Measurements from ENCODE around the gene DLG1. TPM values are rescaled to one million over a fixed set of nuclear protein-coding genes. Genes with fewer than 3 reads are reported as not detected.

DLG1 gene
- total and polyA plus RNA-seq, 12 donors = 20.7 to 97.4 (median 54.0) TPM

GRCh38 chr3:197268294-197268693 is 30.1 kb downstream of the DLG1 start:
- peak in 3 of 8 donors; percentile 31 to 53 (median 37) for ATAC-seq
- Histone ChIP-seq H3K36me3 (peaks cover 0 to 7% (median 0%) of the 10 kb centered on the region in 9 donors), H3K4me1 (peaks cover 0 to 36% (median 17%) of the 10 kb centered on the region in 9 donors), H3K27ac (no peak overlapping the region), H3K9me3 (no peaks in the 10 kb centered on the region), H3K4me3 (no peak overlapping the region), H3K27me3 (no peaks in the 10 kb centered on the region)
- DNase-seq = no peak
- WGBS, 2 donors = 37 to 52% methylated on average over 4 of the region's 4 CpGs
- TF ChIP-seq CTCF (IDR thresholded peaks at IDR 0.05) = no peak
- intact Hi-C loops (cut with DNase I) = loop anchor here in 1 of 10 donors (10.0 kb wide), 1 partner anchor 237 kb away; no protein-coding TSS in a partner anchor

- no peaks in the 10 kb centered on the region for H3K9me3 ChIP-seq
- H3K27me3 ChIP-seq = no peaks in the 10 kb centered on the region
- peaks cover 0 to 28% (median 17%) of the 10 kb centered on the region in 9 donors for H3K4me1 ChIP-seq
- no peak for DNase-seq
- peaks cover 0 to 14% (median 0%) of the 10 kb centered on the region in 9 donors for H3K36me3 ChIP-seq
- no peak overlapping the region for H3K4me3 ChIP-seq
- no peak for TF ChIP-seq CTCF (IDR thresholded peaks at IDR 0.05)
- no peak for ATAC-seq
- no peak overlapping the region for H3K27ac ChIP-seq
- intact Hi-C loops (cut with DNase I) = loop anchor here in 1 of 10 donors (10.0 kb wide), 1 partner anchor 238 kb away; no protein-coding TSS in a partner anchor
- WGBS, 2 donors = 95 to 96% methylated on average over 4 of the region's 4 CpGs
These were observed 32.1 kb downstream of the DLG1 start for GRCh38 chr3:197266331-197266730.

GRCh38 chr3:197262709-197263108 is 35.7 kb downstream of the DLG1 start:
- no peak overlapping the region for H3K4me3 ChIP-seq
- H3K9me3 ChIP-seq = no peaks in the 10 kb centered on the region
- H3K27ac ChIP-seq = no peak overlapping the region
- no peaks in the 10 kb centered on the region for H3K27me3 ChIP-seq
- no peak for TF ChIP-seq CTCF (IDR thresholded peaks at IDR 0.05)
- ATAC-seq (no peak), DNase-seq (no peak)
- H3K4me1 ChIP-seq = peaks cover 0 to 39% (median 24%) of the 10 kb centered on the region in 9 donors
- intact Hi-C loops (cut with DNase I) = loop anchor here in 1 of 10 donors (10.0 kb wide), 1 partner anchor 242 kb away; no protein-coding TSS in a partner anchor
- peaks cover 0 to 14% (median 0%) of the 10 kb centered on the region in 9 donors for H3K36me3 ChIP-seq

- ATAC-seq = no peak
- intact Hi-C loops (cut with DNase I) = loop anchor here in 1 of 10 donors (10.0 kb wide), 1 partner anchor 244 kb away; no protein-coding TSS in a partner anchor
- DNase-seq = no peak
These were observed 37.3 kb downstream of the DLG1 start for GRCh38 chr3:197261164-197261509.

More at GRCh38 chr3:197261164-197261509, 37.3 kb downstream of the DLG1 start:
- H3K36me3 ChIP-seq = peaks cover 0 to 14% (median 0%) of the 10 kb centered on the region in 9 donors
- H3K9me3 ChIP-seq = no peaks in the 10 kb centered on the region
- no peaks in the 10 kb centered on the region for H3K27me3 ChIP-seq
- peaks cover 0 to 43% (median 21%) of the 10 kb centered on the region in 9 donors for H3K4me1 ChIP-seq
- TF ChIP-seq CTCF (IDR thresholded peaks at IDR 0.05) = no peak
- H3K27ac ChIP-seq = no peak overlapping the region
- no peak overlapping the region for H3K4me3 ChIP-seq
- 96 to 100% methylated on average over 1 of the region's 1 CpG for WGBS, 2 donors

All from heart right ventricle (tissue), 16 donors.